Epithelial cell of alveolus of lung (primary cell): ENCODE results near the gene RPP30. TPM values are rescaled to one million over a fixed set of nuclear protein-coding genes. Genes with fewer than 3 reads are reported as not detected.

Experiments
- total RNA-seq: library from RNA; depleted of rRNA; stranded (reverse); fragments of >200 nt; gene quantifications from 2 replicates; pipeline ENCODE4 v1.2.1, GENCODE V29; 2015

RPP30 gene
- total RNA-seq, result 23.5 and 39.3 TPM in 2 replicates

DNA sequence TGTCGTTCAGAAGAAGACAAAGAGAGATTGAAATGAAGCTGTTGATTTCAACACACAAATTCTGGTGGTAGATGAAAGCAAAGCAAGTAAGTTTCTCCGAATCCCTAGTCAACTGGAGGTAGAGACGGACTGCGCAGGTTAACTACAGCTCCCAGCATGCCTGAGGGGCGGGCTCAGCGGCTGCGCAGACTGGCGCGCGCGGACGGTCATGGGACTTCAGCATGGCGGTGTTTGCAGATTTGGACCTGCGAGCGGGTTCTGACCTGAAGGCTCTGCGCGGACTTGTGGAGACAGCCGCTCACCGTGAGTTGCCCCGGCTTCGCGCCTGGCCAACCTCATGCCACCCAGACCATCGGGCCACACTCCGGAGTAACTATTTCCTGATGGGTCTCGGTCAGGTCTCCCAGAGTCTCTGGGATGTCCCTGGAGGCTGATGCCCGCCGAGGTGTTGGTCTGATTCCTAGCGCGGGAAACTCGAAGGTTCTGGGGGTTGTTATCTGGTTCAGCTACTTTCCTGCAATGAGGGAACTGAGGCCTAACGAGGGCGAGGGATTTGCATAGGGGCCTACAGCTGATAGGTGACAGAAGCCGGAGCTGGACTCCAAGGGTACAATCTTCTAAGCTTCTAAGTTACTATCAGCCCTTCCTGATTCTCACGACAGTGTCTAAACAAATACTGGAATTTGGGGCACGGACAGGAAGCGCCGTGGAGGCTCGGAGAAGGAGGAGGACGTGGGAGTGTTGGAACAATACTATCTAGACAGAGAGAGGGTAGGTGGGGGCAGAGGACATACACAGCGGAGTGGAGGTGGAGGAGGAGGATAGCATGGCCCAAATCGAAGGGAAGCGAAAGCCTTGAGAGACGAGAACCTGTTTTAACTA lies at the start of gene RPP30:
Gene RPP30 (plus strand): TSS at position 209 of the 882 bp plus-strand sequence. CDS start 13 bp downstream, at position 222.

GRCh38 chr10:90857635-90858460 lies 13.9 kb upstream of the RPP30 start, which contains the start of gene HTR7:
TSS of gene HTR7 (minus strand) at chr10:90858039. CDS start at chr10:90857671, 368 bp downstream.

GRCh38 chr10:90920986-90921666 lies 49.4 kb downstream of the RPP30 start, which contains the start of gene ANKRD1:
TSS of gene ANKRD1 (minus strand) at chr10:90921087. CDS start at chr10:90921027, 60 bp downstream.

Other genes with a start within 250 kb of the RPP30 start
- gene HTR7, start 13.9 kb upstream of the RPP30 start, total RNA-seq, result 7.4 and 8.5 TPM in 2 replicates
- gene ANKRD1, start 49.1 kb downstream of the RPP30 start, total RNA-seq, result 7.7 and 13.3 TPM in 2 replicates